Stimulated activated CD4-positive, alpha-beta T cell treated with anti-CD3 and anti-CD28 coated beads, Interleukin-1b, Interleukin-23, amount 100 ng/mL, for 48 hours (primary cell): ENCODE results near the gene PCMT1.

Experiments
- DNase-seq: peaks from one replicate; pipeline ENCODE4 v3.0.0-alpha.2; 2020

PCMT1 gene

DNA sequence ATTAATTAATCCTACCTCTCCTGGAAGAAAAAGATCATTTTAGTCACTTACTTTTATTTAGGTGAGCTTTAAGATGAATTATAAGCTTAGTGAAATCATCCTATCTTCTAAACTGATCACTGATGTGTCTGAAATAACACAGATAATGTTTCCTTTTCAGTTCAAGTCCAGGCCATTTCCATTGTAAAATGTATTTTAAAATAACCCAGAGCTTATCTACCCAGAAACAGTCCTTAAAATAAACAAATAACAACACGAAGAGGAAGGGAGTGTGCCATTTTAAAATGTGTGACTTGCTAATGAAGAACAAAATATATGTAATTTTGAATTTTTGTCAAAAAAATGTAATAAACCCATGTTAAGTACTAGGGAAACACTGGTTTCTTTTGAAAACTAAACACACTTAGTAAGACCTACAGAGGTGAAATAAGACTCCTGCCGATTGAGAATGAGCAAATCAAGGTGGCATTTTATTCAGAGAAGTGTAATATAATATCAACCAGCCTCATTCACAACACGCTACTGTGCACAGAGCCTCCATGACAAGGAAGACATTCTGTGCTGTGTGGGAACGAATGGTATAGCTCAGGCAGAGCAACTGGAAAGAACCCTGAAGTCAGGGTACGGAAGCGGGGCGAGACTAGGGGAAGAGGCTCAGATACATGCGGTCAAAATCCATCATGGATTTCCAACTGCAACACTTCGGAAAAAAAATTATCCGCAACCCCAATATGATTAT is 106.9 kb downstream of the PCMT1 start:
- DNase-seq, result no peak

DNA sequence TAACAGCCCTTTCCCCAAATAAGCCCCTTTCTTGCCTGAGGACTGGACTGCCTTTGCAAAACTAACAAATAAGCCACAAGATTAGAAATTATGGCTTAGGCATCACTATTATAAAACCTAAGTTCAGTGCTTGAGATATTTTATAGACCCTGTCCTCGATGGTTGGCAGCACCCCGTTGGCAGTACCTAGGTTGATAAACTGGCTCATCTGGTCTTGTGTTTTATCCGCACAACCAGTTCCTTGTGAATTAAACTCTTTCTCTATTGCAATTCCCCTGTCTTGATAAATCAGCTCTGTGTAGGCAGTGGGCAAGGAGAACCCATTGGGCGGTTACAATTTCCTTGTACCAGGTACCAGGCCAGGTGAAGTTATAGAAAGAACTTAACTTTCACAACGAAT is 108.0 kb downstream of the PCMT1 start:
- no peak for DNase-seq

DNA sequence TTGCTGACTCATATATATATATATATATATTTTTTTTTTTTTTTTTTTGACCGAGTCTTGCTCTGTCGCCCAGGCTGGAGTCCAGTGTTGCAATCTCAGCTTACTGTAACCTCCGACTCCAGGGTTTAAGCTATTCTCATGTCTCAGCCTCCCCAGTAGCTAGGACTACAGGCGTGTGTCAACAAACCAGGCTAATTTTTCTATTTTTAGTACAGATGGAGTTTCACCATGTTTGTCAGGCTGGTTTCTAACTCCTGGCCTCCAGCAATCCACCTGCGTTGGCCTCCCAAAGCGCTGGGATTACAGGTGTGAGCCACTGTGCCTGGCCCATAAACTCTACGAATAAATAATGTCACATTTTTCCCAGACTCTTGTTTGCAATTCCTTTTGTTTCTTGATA is 109.8 kb downstream of the PCMT1 start:
- DNase-seq, result no peak

DNA sequence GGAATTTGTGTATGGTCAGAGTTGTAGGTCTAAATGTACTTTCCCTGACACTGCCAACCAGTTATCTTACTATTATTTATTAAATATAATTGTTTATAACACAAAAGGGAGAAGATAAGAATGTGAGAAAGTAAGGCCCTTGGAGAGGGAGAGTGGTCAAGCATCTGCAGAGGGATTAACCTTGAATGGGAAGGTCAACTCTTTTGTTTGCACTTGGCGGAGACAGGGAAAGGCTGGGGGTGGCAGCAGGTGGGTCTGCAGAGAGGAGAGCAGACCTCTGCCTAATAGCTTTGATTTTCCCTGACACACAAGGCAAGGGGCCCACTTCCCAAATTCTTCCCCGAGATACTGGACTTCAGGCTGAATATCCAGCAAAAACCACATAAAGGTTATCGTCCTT is 110.4 kb downstream of the PCMT1 start:
- DNase-seq, result no peak

DNA sequence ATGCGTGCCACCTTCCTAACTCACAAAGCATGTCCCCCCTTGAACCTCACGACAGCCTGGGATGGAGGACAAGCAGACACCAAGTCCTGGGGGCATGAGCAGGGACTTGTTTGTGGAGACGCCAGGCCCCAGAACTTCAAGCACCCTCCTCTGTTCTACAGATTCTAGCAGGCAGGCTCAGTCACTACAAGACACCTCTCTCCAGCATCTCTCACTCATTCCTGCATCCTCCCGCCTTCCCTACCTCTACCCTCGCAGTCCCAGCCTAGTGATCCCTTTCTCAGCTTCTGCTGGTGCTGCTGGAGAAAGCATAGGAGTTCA is 110.9 kb downstream of the PCMT1 start:
- no peak for DNase-seq
